GM12878 (cell line): Measurements from ENCODE around the gene BPI. TPM values are rescaled to one million over a fixed set of nuclear protein-coding genes. Genes with fewer than 3 reads are reported as not detected.

Experiments used
- ATAC-seq: fragments of 200-7000 bp; cut with Tn5 transposase; 3 replicates; pipeline ENCODE4 v1.9.1; 2020; ENCODE audit warnings: mild to moderate bottlenecking, moderate library complexity
- BruUV-seq: library from RNA; stranded (reverse); fragments of 400-500 nt; replicated peaks from 2 replicates; lab custom pipeline; 2021; lab: Mats Ljungman, UMichigan
- CTCF ChIA-PET: fragments of 300-600 bp; sonication (Branson Sonifier 250); formaldehyde crosslinking; extraction: SDS; loops from one replicate; lab custom pipeline; 2021; ENCODE audit warnings: inconsistent platforms; lab: Yijun Ruan, JAX
- POLR2A ChIA-PET: fragments of 350-600 bp; formaldehyde crosslinking; extraction: SDS; loops from one replicate; lab custom pipeline; 2021; ENCODE audit warnings: inconsistent platforms; lab: Charles Lee
- RAD21 ChIA-PET: fragments of 300-600 bp; sonication (Branson Sonifier 250); formaldehyde crosslinking; loops from one replicate; lab custom pipeline; 2023; ENCODE audit warnings: antibody characterized with exemption; ENCODE audit not compliant: unreplicated experiment; lab: Charles Lee
- SMC1A ChIA-PET: fragments of 300-600 bp; sonication (Branson Sonifier 250); formaldehyde crosslinking; loops from one replicate; lab custom pipeline; 2023; ENCODE audit not compliant: unreplicated experiment, uncharacterized antibody; lab: Charles Lee
- DNase-seq: peaks from one replicate; pipeline ENCODE4 v3.0.0-alpha.2; 2011; ENCODE audit warnings: low read depth, low spot score
- FAIRE-seq: peaks from 3 replicates; lab custom pipeline; 2011; peaks lifted over from hg19 to GRCh38; lab: Jason Lieb, UNC
- H2AFZ ChIP-seq: 2 replicates; pipeline ENCODE4 v1.6.0; 2011; ENCODE audit warnings: low read depth, low read length, control low read depth; ENCODE audit not compliant: control insufficient read depth
- H3K27ac ChIP-seq: 2 replicates; pipeline ENCODE4 v1.5.1; 2011; ENCODE audit warnings: control low read depth; ENCODE audit not compliant: control insufficient read depth, insufficient read depth
- H3K27me3 ChIP-seq, 2 experiments: replicated peaks in 1 of 2; 2 replicates each; pipeline versions ENCODE4 v1.6.0 to v1.6.1; 2011; ENCODE audit warnings: low read length in 1 of 2; ENCODE audit not compliant: control insufficient read depth in 2 of 2, insufficient read depth in 2 of 2
- H3K36me3 ChIP-seq, 2 experiments: 2 replicates each; pipeline ENCODE4 v1.5.1; 2011; ENCODE audit warnings: low read length in 1 of 2; ENCODE audit not compliant: control insufficient read depth in 2 of 2, insufficient read depth in 2 of 2
- H3K4me1 ChIP-seq: 2 replicates; pipeline ENCODE4 v1.6.1; 2011; ENCODE audit warnings: mild to moderate bottlenecking, low read length, moderate library complexity, mixed read lengths; ENCODE audit not compliant: control insufficient read depth, insufficient read depth
- H3K4me2 ChIP-seq: 2 replicates; pipeline ENCODE4 v1.6.0; 2011; ENCODE audit warnings: control low read depth; ENCODE audit not compliant: control insufficient read depth, insufficient read depth
- H3K4me3 ChIP-seq: fragments of 200-600 bp; sonication (generic); 2 replicates; pipeline ENCODE4 v1.5.1; 2016
- H3K79me2 ChIP-seq: 2 replicates; pipeline ENCODE4 v1.6.0; 2011; ENCODE audit warnings: low read length; ENCODE audit not compliant: control insufficient read depth, insufficient read depth
- H3K9ac ChIP-seq: 2 replicates; pipeline ENCODE4 v1.8.0; 2011; ENCODE audit warnings: low read length, control low read depth, mixed read lengths; ENCODE audit not compliant: control insufficient read depth, insufficient read depth
- H3K9me3 ChIP-seq: replicated peaks from 3 replicates; pipeline ENCODE4 v1.5.1; 2011; ENCODE audit warnings: mild to moderate bottlenecking, low read length; ENCODE audit not compliant: control insufficient read depth, insufficient read depth
- H4K20me1 ChIP-seq: 2 replicates; pipeline ENCODE4 v1.6.0; 2011; ENCODE audit not compliant: control insufficient read depth, insufficient read depth
- HDGF ChIP-seq: fragments of 450-650 bp; IDR thresholded peaks from 2 replicates; pipeline ENCODE4 v1.6.1; 2016; ENCODE audit warnings: antibody characterized with exemption
- IRF3 ChIP-seq: fragments of 450-650 bp; IDR thresholded peaks from 2 replicates; pipeline ENCODE4 v1.6.1; 2014; ENCODE audit warnings: mild to moderate bottlenecking
- LARP7 ChIP-seq: fragments of 450-650 bp; IDR thresholded peaks from 2 replicates; pipeline ENCODE4 v1.6.1; 2017; ENCODE audit warnings: mild to moderate bottlenecking
- MAX ChIP-seq: IDR thresholded peaks from 2 replicates; pipeline ENCODE4 v1.6.1; 2012; ENCODE audit warnings: low read depth, low read length, improper control_type of control experiment
- MXI1 ChIP-seq: fragments of 150-350 bp; IDR thresholded peaks from 2 replicates; pipeline ENCODE4 v1.6.1; 2011; ENCODE audit warnings: low read depth, mild to moderate bottlenecking, inconsistent platforms, low read length, improper control_type of control experiment
- RUNX3 ChIP-seq: IDR thresholded peaks from 2 replicates; pipeline ENCODE4 v1.6.1; 2012; ENCODE audit warnings: low read length, inconsistent platforms
- SMAD1 ChIP-seq: fragments of 450-650 bp; IDR thresholded peaks from 2 replicates; pipeline ENCODE4 v1.6.1; 2018; ENCODE audit warnings: mild to moderate bottlenecking, low read depth; ENCODE audit not compliant: partially characterized antibody
- SMC3 ChIP-seq: IDR thresholded peaks from 2 replicates; pipeline ENCODE4 v1.6.1; 2011; ENCODE audit warnings: low read length, improper control_type of control experiment, borderline replicate concordance
- SUPT20H ChIP-seq: IDR thresholded peaks from 2 replicates; pipeline ENCODE4 v1.6.1; 2011; ENCODE audit warnings: low read depth, mild to moderate bottlenecking, low read length, moderate library complexity, borderline replicate concordance; ENCODE audit not compliant: control insufficient read depth
- WGBS: methylation state at CpG from one replicate; pipeline ENCODE4 v1.1.6; 2016; ENCODE audit warnings: low lambda C conversion rate; ENCODE audit not compliant: insufficient replicate concordance, insufficient coverage; ENCODE audit errors: missing lambda C conversion rate; 5-methylcytosine and 5-hydroxymethylcytosine counted together
- in situ Hi-C: fragments of 300-500 bp; cut with MboI; formaldehyde crosslinking; loops from 9 replicates; pipeline ENCODE4 v1.14.3; 2018; ENCODE audit warnings: mixed read lengths
- intact Hi-C: fragments of 100-400 bp; cut with micrococcal nuclease; formaldehyde crosslinking; loops from one replicate; pipeline ENCODE4 v1.14.2; 2022; ENCODE audit not compliant: unreplicated experiment
- polyA plus RNA-seq, 11 experiments: library from polyadenylated mRNA; depleted of rRNA in 4 of 11; unstranded in 6 of 11; stranded (reverse) in 5 of 11; fragments of >200 nt; fragmentation: Nextera tagmentation in 4 of 11; fragmentation: Illumina TruSeq in 1 of 11; extraction: Ambion mirVana in 4 of 11; extraction: Trizol in 1 of 11; gene quantifications; 1 replicate in 1 of 11; 2 replicates in 10 of 11; pipeline versions ENCODE4 v1.2.1 to v1.2.3, GENCODE V29; 2011 to 2016; ENCODE audit warnings: inconsistent platforms in 2 of 11, missing spikeins in 2 of 11, low read depth in 1 of 11
- total RNA-seq, 4 experiments: library from RNA; depleted of rRNA in 3 of 4; stranded (reverse); fragments of >200 nt in 3 of 4; fragmentation: Illumina TruSeq in 1 of 4; extraction: Trizol in 1 of 4; gene quantifications; 2 replicates each; pipeline versions ENCODE4 v1.2.1 to v1.2.3, GENCODE V29; 2013 to 2021

The BPI gene
- total and polyA plus RNA-seq, 10 of the 15 experiments (the other 5 are each of a cell fraction or from before 2014, with no cell fraction given) = not detected

- no peak for ATAC-seq
- H3K4me2 ChIP-seq = no peak overlapping the region
- no peaks in the 10 kb centered on the region for H3K36me3 ChIP-seq
- H4K20me1 ChIP-seq = no peaks in the 10 kb centered on the region
- H3K4me1 ChIP-seq = no peaks in the 10 kb centered on the region
- no peak overlapping the region for H3K27ac ChIP-seq
- ChIA-PET CTCF (no interaction called here), POLR2A (no interaction called here), RAD21 (no interaction called here), SMC1A (no interaction called here)
- intact Hi-C loops = no loop called here
- H3K4me3 ChIP-seq = no peak overlapping the region
- BruUV-seq = no TSS peak
- no peak overlapping the region for H3K9ac ChIP-seq
- peaks cover 5 to 8% of the 10 kb centered on the region in 2 experiments; a peak in 2 of 4 replicates for H3K27me3 ChIP-seq
- no peak for FAIRE-seq
- TF ChIP-seq RUNX3 = no peak
- TF ChIP-seq MXI1 = no peak
- TF ChIP-seq SUPT20H = no peak
- TF ChIP-seq MAX = no peak
- no peak for TF ChIP-seq LARP7
- no peak for TF ChIP-seq SMAD1
- no peak for TF ChIP-seq SMC3
- no peak for TF ChIP-seq IRF3
- no peak for TF ChIP-seq HDGF
- no peaks in the 10 kb centered on the region for H3K9me3 ChIP-seq
- in situ Hi-C loops = no loop called here
- no peaks in the 10 kb centered on the region for H3K79me2 ChIP-seq
- H2AFZ ChIP-seq = no peak overlapping the region
- 10% methylated on average over 2 of the region's 2 CpGs for whole genome bisulfite sequencing
- DNase-seq = no peak
These were observed 47.0 kb upstream of the BPI start for GRCh38 chr20:38256966-38257365.
